ENCODE measurements around the gene TLNRD1. TPM values are rescaled to one million over a fixed set of nuclear protein-coding genes. Genes with fewer than 3 reads are reported as not detected.

TLNRD1 gene
- total RNA-seq, 1 experiment from 2014 or later, result 19.3 TPM

- no peak overlapping the region for H3K56ac ChIP-seq (ENCODE audit: insufficient read length, low read depth, low read length)
- no peak overlapping the region for H2BK20ac ChIP-seq (ENCODE audit: low read depth, low read length, poor library complexity, severe bottlenecking)
- H2AFZ ChIP-seq (ENCODE audit: low read length), result no peak overlapping the region
- Mint-ChIP-seq H3K27ac (peak overlapping the region in 2 of 3 experiments; percentile 44 to 46; a peak in 2 of 7 replicates), H3K27me3 (ENCODE audit: low read depth) (no peaks in the 10 kb centered on the region), H3K9me3 (peaks cover under 1 to 6% of the 10 kb centered on the region in 2 experiments; a peak in 4 of 5 replicates), H3K4me3 (no peak overlapping the region), H3K4me1 (peaks cover 50 to 56% of the 10 kb centered on the region in 2 experiments), H3K36me3 (ENCODE audit: insufficient read depth in 1 of 3, low read depth in 3 of 3) (peaks cover 9 to 31% (median 28%) of the 10 kb centered on the region in 3 experiments)
- no CpG with 5 or more reads among the region's 12 CpGs for WGBS (ENCODE audit: extremely low coverage, insufficient read length, low lambda C conversion rate)
- H4K8ac ChIP-seq (replicated peaks; ENCODE audit: insufficient read length, low read depth, low read length), result no peak overlapping the region
- no peak overlapping the region for H3K27ac ChIP-seq (ENCODE audit: insufficient read length, low read depth, low read length)
- no peaks in the 10 kb centered on the region for H3K27me3 ChIP-seq (ENCODE audit: insufficient read depth, low read length)
- no peak overlapping the region for H2BK120ac ChIP-seq (ENCODE audit: low read depth, low read length, poor library complexity, severe bottlenecking)
- H3K18ac ChIP-seq (ENCODE audit: insufficient read length, low read depth, low read length), result no peak overlapping the region
- no peak overlapping the region for H3K4ac ChIP-seq (ENCODE audit: low read depth, low read length)
- H3K9me3 ChIP-seq (ENCODE audit: control insufficient read depth, low read depth, low read length), result no peaks in the 10 kb centered on the region
- no peak overlapping the region for H2BK5ac ChIP-seq (ENCODE audit: insufficient read length, low read length)
- H3K9ac ChIP-seq (ENCODE audit: extremely low read depth, insufficient read length, low read length), result no peak overlapping the region
- H3T11ph ChIP-seq (ENCODE audit: low read length), result no peak overlapping the region
- H3K23me2 ChIP-seq (ENCODE audit: insufficient read length, low read depth, low read length, poor library complexity, severe bottlenecking), result no peaks in the 10 kb centered on the region
- no peaks in the 10 kb centered on the region for H4K20me1 ChIP-seq (ENCODE audit: control insufficient read depth, insufficient read depth, insufficient read length)
- H3K79me1 ChIP-seq (ENCODE audit: insufficient read depth, low read depth, low read length, poor library complexity, severe bottlenecking), result no peaks in the 10 kb centered on the region
- no peak overlapping the region for H4K91ac ChIP-seq (ENCODE audit: insufficient read length, low read depth, low read length)
- TF ChIP-seq CTCF (conservative IDR thresholded peaks at IDR 0.05), result peak; percentile 89
- no peak overlapping the region for H2AK5ac ChIP-seq (ENCODE audit: insufficient read length, low read length)
- no peak overlapping the region for H3K23ac ChIP-seq (ENCODE audit: insufficient read length, low read depth, low read length)
- H3K14ac ChIP-seq (ENCODE audit: insufficient read depth, low read length), result no peak overlapping the region
- no peak overlapping the region for H2BK15ac ChIP-seq (ENCODE audit: low read depth, low read length)
- no peak overlapping the region for H2BK12ac ChIP-seq (ENCODE audit: insufficient read length, low read depth, low read length)
- H3K4me1 ChIP-seq (ENCODE audit: insufficient read depth, low read length), result peaks cover 17% of the 10 kb centered on the region
- H3K4me2 ChIP-seq (ENCODE audit: insufficient read depth, insufficient read length, low read length), result no peak overlapping the region
- no peak for DNase-seq
- H3K79me2 ChIP-seq (ENCODE audit: insufficient read depth, low read length), result 0 out of 2 replicates have a peak, but pooled peaks cover under 1% of the 10 kb centered on the region
- no peak overlapping the region for H4K5ac ChIP-seq (ENCODE audit: insufficient read length, low read depth, low read length)
These were observed 30.6 kb upstream of the TLNRD1 start for GRCh38 chr15:80970018-80970657.
